Stimulated activated CD4-positive, alpha-beta T cell treated with anti-CD3 and anti-CD28 coated beads, Interleukin-2, amount 100 ng/mL, for 48 hours (primary cell): ENCODE results near the gene FCHSD2.
"Not testable (repeated sequence)": the region's sequence is repeated elsewhere in the genome, so short reads cannot be mapped to it uniquely, and the experiment has no call there.

Source experiments
- DNase-seq, 2 donors: peaks; one replicate each; pipeline ENCODE4 v3.0.0-alpha.2; 2020

FCHSD2 gene

GRCh38 chr11:72860592-72860991 is 281.5 kb downstream of the FCHSD2 start:
- no peak for DNase-seq

GRCh38 chr11:72860010-72860409 is 282.1 kb downstream of the FCHSD2 start:
- DNase-seq: no peak

- DNase-seq: no peak
These were observed 283.0 kb downstream of the FCHSD2 start for GRCh38 chr11:72859126-72859525.

GRCh38 chr11:72858267-72858666 is 283.9 kb downstream of the FCHSD2 start:
- DNase-seq: not testable (repeated sequence)

GRCh38 chr11:72856551-72857345 is 285.4 kb downstream of the FCHSD2 start:
- DNase-seq: no peak

- no peak for DNase-seq
These were observed 286.1 kb downstream of the FCHSD2 start for GRCh38 chr11:72856065-72856464.

- no peak for DNase-seq
These were observed 290.4 kb downstream of the FCHSD2 start for GRCh38 chr11:72851726-72852125.

GRCh38 chr11:72850832-72851231 is 291.3 kb downstream of the FCHSD2 start:
- DNase-seq: no peak

GRCh38 chr11:72848846-72849466 is 293.2 kb downstream of the FCHSD2 start:
- no peak for DNase-seq

- no peak for DNase-seq
These were observed 297.8 kb downstream of the FCHSD2 start for GRCh38 chr11:72844356-72844755.

GRCh38 chr11:72842653-72843330 is 299.3 kb downstream of the FCHSD2 start:
- DNase-seq: no peak

GRCh38 chr11:72842126-72842525 is 300.0 kb downstream of the FCHSD2 start:
- no peak for DNase-seq

- DNase-seq: no peak
These were observed 300.7 kb downstream of the FCHSD2 start for GRCh38 chr11:72841397-72841796.

- DNase-seq: no peak
These were observed 301.3 kb downstream of the FCHSD2 start for GRCh38 chr11:72840780-72841179.

- DNase-seq: no peak
These were observed 303.3 kb downstream of the FCHSD2 start for GRCh38 chr11:72838691-72839305.

- no peak for DNase-seq
These were observed 306.0 kb downstream of the FCHSD2 start for GRCh38 chr11:72836111-72836510.

- DNase-seq: no peak
These were observed 307.2 kb downstream of the FCHSD2 start for GRCh38 chr11:72834905-72835304.

GRCh38 chr11:72833811-72834493 is 308.2 kb downstream of the FCHSD2 start:
- no peak for DNase-seq

- DNase-seq: no peak
These were observed 308.9 kb downstream of the FCHSD2 start for GRCh38 chr11:72833083-72833733.

GRCh38 chr11:72832301-72833082 is 309.6 kb downstream of the FCHSD2 start:
- DNase-seq: no peak

GRCh38 chr11:72831521-72832300 is 310.4 kb downstream of the FCHSD2 start:
- DNase-seq: peak; percentile 41 to 46
